K562 (cell line): ENCODE measurements around the gene WDR45. TPM values are rescaled to one million over a fixed set of nuclear protein-coding genes. Genes with fewer than 3 reads are reported as not detected.
A peak's percentile ranks its signal among the peaks of the same experiment; 100 is the strongest.

Source experiments
- CTBP1 ChIP-seq: fragments of 450-650 bp; IDR thresholded peaks from 2 replicates; pipeline ENCODE4 v1.6.1; 2016; ENCODE audit warnings: borderline replicate concordance
- NR2C2 ChIP-seq, 2 experiments: fragments of 200-800 bp in 1 of 2; sonication (Bioruptor generic) in 1 of 2; sonication (generic) in 1 of 2; formaldehyde crosslinking in 1 of 2; IDR thresholded peaks; 2 replicates each; pipeline versions ENCODE4 v1.6.1 to v1.8.0; 2016 to 2022; ENCODE audit warnings: mild to moderate bottlenecking in 1 of 2, missing compliant biosample characterization in 1 of 2, missing genetic modification characterization in 1 of 2, missing genetic modification reagents in 1 of 2
- PHF8 ChIP-seq: fragments of 200-600 bp; sonication (generic); IDR thresholded peaks from 2 replicates; pipeline ENCODE4 v1.6.1; 2012; ENCODE audit warnings: mixed run types, mild to moderate bottlenecking, inconsistent platforms, low read length, moderate library complexity, borderline replicate concordance
- POLR2G ChIP-seq: fragments of 200-400 bp; formaldehyde crosslinking; IDR thresholded peaks from 2 replicates; pipeline ENCODE4 v1.6.1; 2017; ENCODE audit warnings: low read depth, mild to moderate bottlenecking, antibody characterized with exemption, low read length, moderate library complexity
- RBFOX2 ChIP-seq: fragments of 200-400 bp; formaldehyde crosslinking; IDR thresholded peaks from 2 replicates; pipeline ENCODE4 v1.6.1; 2017; ENCODE audit warnings: low read depth, mild to moderate bottlenecking, low read length, moderate library complexity
- SP2 ChIP-seq: IDR thresholded peaks from 2 replicates; pipeline ENCODE4 v1.6.1; 2011; ENCODE audit warnings: mild to moderate bottlenecking, low read depth, low read length, moderate library complexity; ENCODE audit not compliant: poor library complexity, severe bottlenecking; ENCODE audit errors: extremely low read depth
- SUPT5H ChIP-seq: fragments of 450-650 bp; IDR thresholded peaks from 2 replicates; pipeline ENCODE4 v1.6.1; 2016
- ZFX ChIP-seq: sonication (generic); formaldehyde crosslinking; IDR thresholded peaks from 2 replicates; pipeline ENCODE4 v1.8.0; 2022; ENCODE audit warnings: mild to moderate bottlenecking, missing genetic modification reagents, moderate library complexity
- polyA plus RNA-seq, 8 experiments: library from polyadenylated mRNA; depleted of rRNA in 4 of 8; stranded (reverse) in 5 of 8; unstranded in 3 of 8; fragments of >200 nt; fragmentation: Nextera tagmentation in 2 of 8; fragmentation: Illumina TruSeq in 1 of 8; extraction: Ambion mirVana in 2 of 8; extraction: Trizol in 1 of 8; gene quantifications; 2 replicates each; pipeline versions ENCODE4 v1.2.1 to v1.2.3, GENCODE V29; 2011 to 2014; ENCODE audit warnings: inconsistent platforms in 1 of 8, missing spikeins in 1 of 8
- total RNA-seq, 7 experiments: library from RNA; depleted of rRNA in 6 of 7; stranded (reverse); fragments of >200 nt in 6 of 7; fragmentation: Illumina TruSeq in 2 of 7; extraction: Trizol in 2 of 7; gene quantifications; 2 replicates each; pipeline versions ENCODE4 v1.2.1 to v1.2.3, GENCODE V29; 2011 to 2021; ENCODE audit warnings: low replicate concordance in 1 of 7
- TF ChIP-seq, protein P1 (sequence below): fragments of 450-650 bp; IDR thresholded peaks from 2 replicates; pipeline ENCODE4 v1.6.1; 2016; ENCODE audit warnings: mild to moderate bottlenecking, moderate library complexity
- TF ChIP-seq, protein P2 (sequence below), 2 experiments: fragments of 450-650 bp in 1 of 2; sonication (generic) in 1 of 2; formaldehyde crosslinking in 1 of 2; IDR thresholded peaks in 1 of 2; conservative IDR thresholded peaks in 1 of 2; 2 replicates each; pipeline versions ENCODE4 v1.6.1 to v1.8.1; 2016 to 2023; ENCODE audit warnings: mild to moderate bottlenecking in 2 of 2, moderate library complexity in 2 of 2, inconsistent platforms in 1 of 2, missing genetic modification reagents in 1 of 2
- TF ChIP-seq, protein P3 (sequence below): sonication (generic); formaldehyde crosslinking; IDR thresholded peaks from 2 replicates; pipeline ENCODE4 v1.8.0; 2022; ENCODE audit warnings: missing genetic modification reagents, mild to moderate bottlenecking, moderate library complexity, borderline replicate concordance

Gene WDR45
- total and polyA plus RNA-seq, 9 of the 15 experiments (the other 6 are each of a cell fraction or from before 2014, with no cell fraction given) = 19.4 to 136 (median 59.7) TPM

- TF ChIP-seq, protein P1, sequence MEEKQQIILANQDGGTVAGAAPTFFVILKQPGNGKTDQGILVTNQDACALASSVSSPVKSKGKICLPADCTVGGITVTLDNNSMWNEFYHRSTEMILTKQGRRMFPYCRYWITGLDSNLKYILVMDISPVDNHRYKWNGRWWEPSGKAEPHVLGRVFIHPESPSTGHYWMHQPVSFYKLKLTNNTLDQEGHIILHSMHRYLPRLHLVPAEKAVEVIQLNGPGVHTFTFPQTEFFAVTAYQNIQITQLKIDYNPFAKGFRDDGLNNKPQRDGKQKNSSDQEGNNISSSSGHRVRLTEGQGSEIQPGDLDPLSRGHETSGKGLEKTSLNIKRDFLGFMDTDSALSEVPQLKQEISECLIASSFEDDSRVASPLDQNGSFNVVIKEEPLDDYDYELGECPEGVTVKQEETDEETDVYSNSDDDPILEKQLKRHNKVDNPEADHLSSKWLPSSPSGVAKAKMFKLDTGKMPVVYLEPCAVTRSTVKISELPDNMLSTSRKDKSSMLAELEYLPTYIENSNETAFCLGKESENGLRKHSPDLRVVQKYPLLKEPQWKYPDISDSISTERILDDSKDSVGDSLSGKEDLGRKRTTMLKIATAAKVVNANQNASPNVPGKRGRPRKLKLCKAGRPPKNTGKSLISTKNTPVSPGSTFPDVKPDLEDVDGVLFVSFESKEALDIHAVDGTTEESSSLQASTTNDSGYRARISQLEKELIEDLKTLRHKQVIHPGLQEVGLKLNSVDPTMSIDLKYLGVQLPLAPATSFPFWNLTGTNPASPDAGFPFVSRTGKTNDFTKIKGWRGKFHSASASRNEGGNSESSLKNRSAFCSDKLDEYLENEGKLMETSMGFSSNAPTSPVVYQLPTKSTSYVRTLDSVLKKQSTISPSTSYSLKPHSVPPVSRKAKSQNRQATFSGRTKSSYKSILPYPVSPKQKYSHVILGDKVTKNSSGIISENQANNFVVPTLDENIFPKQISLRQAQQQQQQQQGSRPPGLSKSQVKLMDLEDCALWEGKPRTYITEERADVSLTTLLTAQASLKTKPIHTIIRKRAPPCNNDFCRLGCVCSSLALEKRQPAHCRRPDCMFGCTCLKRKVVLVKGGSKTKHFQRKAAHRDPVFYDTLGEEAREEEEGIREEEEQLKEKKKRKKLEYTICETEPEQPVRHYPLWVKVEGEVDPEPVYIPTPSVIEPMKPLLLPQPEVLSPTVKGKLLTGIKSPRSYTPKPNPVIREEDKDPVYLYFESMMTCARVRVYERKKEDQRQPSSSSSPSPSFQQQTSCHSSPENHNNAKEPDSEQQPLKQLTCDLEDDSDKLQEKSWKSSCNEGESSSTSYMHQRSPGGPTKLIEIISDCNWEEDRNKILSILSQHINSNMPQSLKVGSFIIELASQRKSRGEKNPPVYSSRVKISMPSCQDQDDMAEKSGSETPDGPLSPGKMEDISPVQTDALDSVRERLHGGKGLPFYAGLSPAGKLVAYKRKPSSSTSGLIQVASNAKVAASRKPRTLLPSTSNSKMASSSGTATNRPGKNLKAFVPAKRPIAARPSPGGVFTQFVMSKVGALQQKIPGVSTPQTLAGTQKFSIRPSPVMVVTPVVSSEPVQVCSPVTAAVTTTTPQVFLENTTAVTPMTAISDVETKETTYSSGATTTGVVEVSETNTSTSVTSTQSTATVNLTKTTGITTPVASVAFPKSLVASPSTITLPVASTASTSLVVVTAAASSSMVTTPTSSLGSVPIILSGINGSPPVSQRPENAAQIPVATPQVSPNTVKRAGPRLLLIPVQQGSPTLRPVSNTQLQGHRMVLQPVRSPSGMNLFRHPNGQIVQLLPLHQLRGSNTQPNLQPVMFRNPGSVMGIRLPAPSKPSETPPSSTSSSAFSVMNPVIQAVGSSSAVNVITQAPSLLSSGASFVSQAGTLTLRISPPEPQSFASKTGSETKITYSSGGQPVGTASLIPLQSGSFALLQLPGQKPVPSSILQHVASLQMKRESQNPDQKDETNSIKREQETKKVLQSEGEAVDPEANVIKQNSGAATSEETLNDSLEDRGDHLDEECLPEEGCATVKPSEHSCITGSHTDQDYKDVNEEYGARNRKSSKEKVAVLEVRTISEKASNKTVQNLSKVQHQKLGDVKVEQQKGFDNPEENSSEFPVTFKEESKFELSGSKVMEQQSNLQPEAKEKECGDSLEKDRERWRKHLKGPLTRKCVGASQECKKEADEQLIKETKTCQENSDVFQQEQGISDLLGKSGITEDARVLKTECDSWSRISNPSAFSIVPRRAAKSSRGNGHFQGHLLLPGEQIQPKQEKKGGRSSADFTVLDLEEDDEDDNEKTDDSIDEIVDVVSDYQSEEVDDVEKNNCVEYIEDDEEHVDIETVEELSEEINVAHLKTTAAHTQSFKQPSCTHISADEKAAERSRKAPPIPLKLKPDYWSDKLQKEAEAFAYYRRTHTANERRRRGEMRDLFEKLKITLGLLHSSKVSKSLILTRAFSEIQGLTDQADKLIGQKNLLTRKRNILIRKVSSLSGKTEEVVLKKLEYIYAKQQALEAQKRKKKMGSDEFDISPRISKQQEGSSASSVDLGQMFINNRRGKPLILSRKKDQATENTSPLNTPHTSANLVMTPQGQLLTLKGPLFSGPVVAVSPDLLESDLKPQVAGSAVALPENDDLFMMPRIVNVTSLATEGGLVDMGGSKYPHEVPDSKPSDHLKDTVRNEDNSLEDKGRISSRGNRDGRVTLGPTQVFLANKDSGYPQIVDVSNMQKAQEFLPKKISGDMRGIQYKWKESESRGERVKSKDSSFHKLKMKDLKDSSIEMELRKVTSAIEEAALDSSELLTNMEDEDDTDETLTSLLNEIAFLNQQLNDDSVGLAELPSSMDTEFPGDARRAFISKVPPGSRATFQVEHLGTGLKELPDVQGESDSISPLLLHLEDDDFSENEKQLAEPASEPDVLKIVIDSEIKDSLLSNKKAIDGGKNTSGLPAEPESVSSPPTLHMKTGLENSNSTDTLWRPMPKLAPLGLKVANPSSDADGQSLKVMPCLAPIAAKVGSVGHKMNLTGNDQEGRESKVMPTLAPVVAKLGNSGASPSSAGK = peak; percentile 62
- TF ChIP-seq, protein P2, sequence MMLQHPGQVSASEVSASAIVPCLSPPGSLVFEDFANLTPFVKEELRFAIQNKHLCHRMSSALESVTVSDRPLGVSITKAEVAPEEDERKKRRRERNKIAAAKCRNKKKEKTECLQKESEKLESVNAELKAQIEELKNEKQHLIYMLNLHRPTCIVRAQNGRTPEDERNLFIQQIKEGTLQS (IDR thresholded peaks at IDR 0.05) = no peak
- TF ChIP-seq, protein P2 (CRISPR knock-in tag; conservative IDR thresholded peaks at IDR 0.05) = no peak
- TF ChIP-seq NR2C2 (CRISPR knock-in tag; IDR thresholded peaks at IDR 0.05) = no peak; the same call in 1 of the 2 replicates
- peak; percentile 27; the same call in 1 of the 2 replicates for TF ChIP-seq NR2C2 (tag; IDR thresholded peaks at IDR 0.05)
- TF ChIP-seq PHF8 = peak; percentile 55; the same call in 1 of the 2 replicates
- peak; percentile 39 for TF ChIP-seq ZFX
- peak; percentile 92 for TF ChIP-seq POLR2G
- TF ChIP-seq RBFOX2 = peak; percentile 94
- peak; percentile 99 for TF ChIP-seq CTBP1
- TF ChIP-seq, protein P3, sequence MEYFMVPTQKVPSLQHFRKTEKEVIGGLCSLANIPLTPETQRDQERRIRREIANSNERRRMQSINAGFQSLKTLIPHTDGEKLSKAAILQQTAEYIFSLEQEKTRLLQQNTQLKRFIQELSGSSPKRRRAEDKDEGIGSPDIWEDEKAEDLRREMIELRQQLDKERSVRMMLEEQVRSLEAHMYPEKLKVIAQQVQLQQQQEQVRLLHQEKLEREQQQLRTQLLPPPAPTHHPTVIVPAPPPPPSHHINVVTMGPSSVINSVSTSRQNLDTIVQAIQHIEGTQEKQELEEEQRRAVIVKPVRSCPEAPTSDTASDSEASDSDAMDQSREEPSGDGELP (CRISPR knock-in tag) = peak; percentile 25; the same call in 1 of the 2 replicates
- TF ChIP-seq SP2 = peak; percentile 57
- peak; percentile 78 for TF ChIP-seq SUPT5H
These were observed 21.3 kb upstream of the WDR45 start (continued) for GRCh38 chrX:49100704-49101628.
